ENCODE data around the gene KLHL3.

- no peak for TF ChIP-seq NR2C2 (CRISPR knock-in tag; IDR thresholded peaks at IDR 0.05)
- no peak for TF ChIP-seq E2F4 (CRISPR knock-in tag; IDR thresholded peaks at IDR 0.05; ENCODE audit: borderline replicate concordance, low read depth)
- no peak for TF ChIP-seq CTCF (IDR thresholded peaks at IDR 0.05)
- no peak for TF ChIP-seq TEAD4 (CRISPR knock-in tag; IDR thresholded peaks at IDR 0.05)
- no peak for TF ChIP-seq PREB (CRISPR knock-in tag; IDR thresholded peaks at IDR 0.05; ENCODE audit: borderline replicate concordance)
- TF ChIP-seq ZNF138 (CRISPR knock-in tag; conservative IDR thresholded peaks at IDR 0.05) = no peak
- TF ChIP-seq ZNF219 (CRISPR knock-in tag; IDR thresholded peaks at IDR 0.05; ENCODE audit: borderline replicate concordance) = no peak
- TF ChIP-seq ATF3 (CRISPR knock-in tag; conservative IDR thresholded peaks at IDR 0.05) = no peak
- TF ChIP-seq ZSCAN18 (CRISPR knock-in tag; IDR thresholded peaks at IDR 0.05) = no peak
- TF ChIP-seq ZBTB43 (CRISPR knock-in tag; IDR thresholded peaks at IDR 0.05) = no peak
- no peak for TF ChIP-seq IRF1 (CRISPR knock-in tag; IDR thresholded peaks at IDR 0.05)
Observed at GRCh38 chr5:137760719-137761516, 25.0 kb upstream of the KLHL3 start.
